Smooth muscle cell (in vitro differentiated cells): ENCODE data around the gene POTEM. TPM values are rescaled to one million over a fixed set of nuclear protein-coding genes. Genes with fewer than 3 reads are reported as not detected.

Experiments
- polyA plus RNA-seq: library from polyadenylated mRNA; unstranded; fragments of >200 nt; fragmentation: Nextera tagmentation; extraction: Ambion mirVana; gene quantifications from 2 replicates; pipeline ENCODE4 v1.2.1, GENCODE V29; 2016
- small RNA-seq: library from RNA; depleted of rRNA; stranded (forward); fragments of <200 nt; gene quantifications from one replicate; pipeline ENCODE3, GENCODE V24; 2014
- total RNA-seq: library from RNA; depleted of rRNA; stranded (reverse); fragments of >200 nt; gene quantifications from 2 replicates; pipeline ENCODE4 v1.2.3, GENCODE V29; 2014

POTEM gene
- total and polyA plus RNA-seq, 2 experiments from 2014 or later: not detected

Small RNA genes within 50 kb of the gene (small RNA-seq; reads per million reads assigned to genes)
- gene RNU6-1239P: not detected
